ENCODE data around the gene DND1. TPM values are rescaled to one million over a fixed set of nuclear protein-coding genes. Genes with fewer than 3 reads are reported as not detected.
A peak's percentile ranks its signal among the peaks of the same experiment; 100 is the strongest.

The DND1 gene
- polyA plus RNA-seq, 2 of the 4 experiments (the other 2 are of a cell fraction), result 0.63 to 1.0 TPM

GRCh38 chr5:140674629-140675028 is 1.3 kb upstream of the DND1 start:
- TF ChIP-seq PHF8 (IDR thresholded peaks at IDR 0.05; ENCODE audit: borderline replicate concordance, low read depth) (no peak), MAZ (IDR thresholded peaks at IDR 0.05; ENCODE audit: borderline replicate concordance, low read depth, low read length) (no peak), TP53 (CRISPR knock-in tag; IDR thresholded peaks at IDR 0.05) (no peak), ESRRA (IDR thresholded peaks at IDR 0.05; ENCODE audit: borderline replicate concordance, low read length) (no peak), RNF2 (IDR thresholded peaks at IDR 0.05; ENCODE audit: borderline replicate concordance, low read depth) (no peak), KDM5A (IDR thresholded peaks at IDR 0.05) (no peak), EHMT2 (IDR thresholded peaks at IDR 0.05; ENCODE audit: low read depth) (no peak), JUN (IDR thresholded peaks at IDR 0.05) (no peak), HOXA7 (CRISPR knock-in tag; IDR thresholded peaks at IDR 0.05) (no peak), HES2 (IDR thresholded peaks at IDR 0.05) (no peak)
- DNase-seq (ENCODE audit: low read depth in 1 of 2, low spot score in 1 of 2) (no peak), ATAC-seq (peak in 1 of 2 experiments; percentile 7; a peak in 2 of 6 replicates), FAIRE-seq (no peak)
- Histone ChIP-seq H3K27ac (no peak overlapping the region), H3K4me1 (no peaks in the 10 kb centered on the region), H3K4me2 (no peak overlapping the region), H3K4me3 (no peak overlapping the region), H3K9me3 (no peaks in the 10 kb centered on the region)
- 99% methylated on average over 4 of the region's 4 CpGs for WGBS (ENCODE audit: missing lambda C conversion rate)
- CTCF ChIA-PET, result interaction anchor here (0.8 to 1.2 kb wide), 2 partner anchors 28 to 46 kb away, joined by 3 to 6 read pairs; partner anchors contain the start of genes IK and NDUFA2
- POLR2A ChIA-PET, result interaction anchor here (0.8 to 1.7 kb wide), 4 partner anchors 9 to 27 kb away, joined by 3 to 8 read pairs (median 4); partner anchors contain the start of genes HARS1, HARS2, IK and NDUFA2

- DNase-seq (ENCODE audit: low read depth in 1 of 2, low spot score in 1 of 2) (no peak), FAIRE-seq (no peak), ATAC-seq (peak in 1 of 2 experiments; percentile 27; a peak in 3 of 6 replicates)
- Histone ChIP-seq H3K9me3 (no peaks in the 10 kb centered on the region), H3K4me2 (no peak overlapping the region), H3K27ac (no peak overlapping the region), H3K4me1 (no peaks in the 10 kb centered on the region), H3K4me3 (no peak overlapping the region)
- TF ChIP-seq TP53 (CRISPR knock-in tag; IDR thresholded peaks at IDR 0.05) (no peak), MYC (IDR thresholded peaks at IDR 0.05; ENCODE audit: borderline replicate concordance, low read length) (no peak), FOSB (CRISPR knock-in tag; IDR thresholded peaks at IDR 0.05) (no peak), CBX8 (IDR thresholded peaks at IDR 0.05) (no peak), HEYL (CRISPR knock-in tag; IDR thresholded peaks at IDR 0.05) (no peak), KDM5A (IDR thresholded peaks at IDR 0.05) (no peak), E2F6 (IDR thresholded peaks at IDR 0.05; ENCODE audit: borderline replicate concordance, low read depth) (no peak), KDM1A (IDR thresholded peaks at IDR 0.05; ENCODE audit: low read depth) (no peak), CHD4 (IDR thresholded peaks at IDR 0.05; ENCODE audit: borderline replicate concordance) (no peak), CBX2 (IDR thresholded peaks at IDR 0.05; ENCODE audit: borderline replicate concordance, low read depth) (no peak), FOXS1 (CRISPR knock-in tag; IDR thresholded peaks at IDR 0.05) (no peak)
- ChIA-PET POLR2A (interaction anchor here (0.8 to 1.7 kb wide), 4 partner anchors 8 to 27 kb away, joined by 3 to 8 read pairs (median 4); partner anchors contain the start of genes HARS1, HARS2, IK and NDUFA2), CTCF (interaction anchor here (0.8 to 1.2 kb wide), 2 partner anchors 27 to 46 kb away, joined by 3 to 6 read pairs; partner anchors contain the start of genes IK and NDUFA2)
- WGBS (ENCODE audit: missing lambda C conversion rate), result 83% methylated on average over 2 of the region's 2 CpGs
These were observed 835 bp upstream of the DND1 start for GRCh38 chr5:140674211-140674610.

GRCh38 chr5:140672455-140673186 is 755 bp downstream of the DND1 start:
- ChIA-PET POLR2A (interaction anchor here (1.7 kb wide), 1 partner anchor 25 kb away, joined by 5 read pairs; the partner anchor contains the start of genes IK and NDUFA2), CTCF (interaction anchor here (0.7 to 0.9 kb wide), 2 partner anchors 15 to 18 kb away, joined by 3 read pairs; partner anchors contain the start of genes HARS1 and HARS2)
- FAIRE-seq, result no peak
- H3K4me3 ChIP-seq, result no peak overlapping the region
- no peak for TF ChIP-seq CBX2 (IDR thresholded peaks at IDR 0.05; ENCODE audit: borderline replicate concordance, low read depth)
- TF ChIP-seq JUN (IDR thresholded peaks at IDR 0.05), result peak in 1 of 2 experiments; percentile 28; a peak in 1 of 5 replicates
- ATAC-seq, result 0 out of 6 replicates have a peak, but pooled peaks of 1 of the 2 experiments have one; percentile 33
- no peak overlapping the region for H3K4me2 ChIP-seq
- no peaks in the 10 kb centered on the region for H3K9me3 ChIP-seq
- DNase-seq (ENCODE audit: low read depth in 1 of 2, low spot score in 1 of 2), result no peak
- H3K27ac ChIP-seq, result no peak overlapping the region
- H3K4me1 ChIP-seq, result no peaks in the 10 kb centered on the region
- 95% methylated on average over 50 of the region's 70 CpGs for WGBS (ENCODE audit: missing lambda C conversion rate)

All from A549 (cell line).